Neural cell (in vitro differentiated cells): ENCODE measurements around the gene GMPS. TPM values are rescaled to one million over a fixed set of nuclear protein-coding genes. Genes with fewer than 3 reads are reported as not detected.
"Not testable (repeated sequence)": the region's sequence is repeated elsewhere in the genome, so short reads cannot be mapped to it uniquely, and the experiment has no call there.

Source experiments
- H2AFZ ChIP-seq: fragments of 200-600, 300-800 bp; sonication (generic), shearing (Covaris generic); 2 replicates; pipeline ENCODE4 v1.6.0; 2014; ENCODE audit warnings: low read depth, mild to moderate bottlenecking, antibody characterized with exemption, low read length, moderate library complexity
- H3F3A ChIP-seq: fragments of 200-600 bp; shearing (Covaris generic); 2 replicates; pipeline ENCODE4 v1.6.1; 2016; ENCODE audit warnings: mild to moderate bottlenecking, moderate library complexity, mixed read lengths, antibody characterized with exemption, low read length; ENCODE audit not compliant: insufficient read depth, poor library complexity, severe bottlenecking
- H3K27ac ChIP-seq: fragments of 200-600, 300-800 bp; sonication (generic), shearing (Covaris generic); 2 replicates; pipeline ENCODE4 v1.5.1; 2014; ENCODE audit warnings: mild to moderate bottlenecking, low read length, moderate library complexity
- H3K27me3 ChIP-seq: fragments of 300-800, 200-600 bp; sonication (generic), shearing (Covaris generic); 2 replicates; pipeline ENCODE4 v1.6.0; 2014; ENCODE audit warnings: mild to moderate bottlenecking, low read depth, low read length, moderate library complexity; ENCODE audit not compliant: insufficient read depth
- H3K36me3 ChIP-seq: fragments of 300-800, 200-600 bp; sonication (generic), shearing (Covaris generic); 2 replicates; pipeline ENCODE4 v1.5.1; 2014; ENCODE audit warnings: mild to moderate bottlenecking, antibody characterized with exemption, low read length, moderate library complexity; ENCODE audit not compliant: insufficient read depth
- H3K4me2 ChIP-seq: fragments of 300-800, 200-600 bp; sonication (generic), shearing (Covaris generic); 2 replicates; pipeline ENCODE4 v1.6.0; 2014; ENCODE audit warnings: mild to moderate bottlenecking, low read length
- H3K4me3 ChIP-seq: fragments of 300-800, 200-600 bp; sonication (generic), shearing (Covaris generic); 2 replicates; pipeline ENCODE4 v1.5.1; 2014; ENCODE audit warnings: mild to moderate bottlenecking, low read length, moderate library complexity
- H3K79me2 ChIP-seq: fragments of 200-600 bp; shearing (Covaris generic); replicated peaks from 2 replicates; pipeline ENCODE4 v1.6.0; 2014; ENCODE audit warnings: mild to moderate bottlenecking, low read length, moderate library complexity; ENCODE audit not compliant: insufficient read depth
- H3K9ac ChIP-seq: fragments of 300-800, 200-600 bp; sonication (generic), shearing (Covaris generic); 2 replicates; pipeline ENCODE4 v1.6.1; 2016; ENCODE audit warnings: mild to moderate bottlenecking, low read length, mixed read lengths
- H3K9me2 ChIP-seq: fragments of 200-600 bp; shearing (Covaris generic); 2 replicates; pipeline ENCODE4 v1.6.1; 2016; ENCODE audit warnings: mild to moderate bottlenecking, low read length, mixed read lengths; ENCODE audit not compliant: insufficient read depth
- H3K9me3 ChIP-seq: fragments of 200-600, 300-800 bp; sonication (generic), shearing (Covaris generic); 2 replicates; pipeline ENCODE4 v1.6.1; 2016; ENCODE audit warnings: mild to moderate bottlenecking, mixed run types, low read length, moderate library complexity, mixed read lengths
- H4K20me1 ChIP-seq: fragments of 200-600 bp; shearing (Covaris generic); 2 replicates; pipeline ENCODE4 v1.6.1; 2016; ENCODE audit warnings: mild to moderate bottlenecking, mixed run types; ENCODE audit not compliant: insufficient read depth
- CTCF ChIP-seq: fragments of 450-650 bp; IDR thresholded peaks from 2 replicates; pipeline ENCODE4 v1.5.1; 2014; ENCODE audit warnings: antibody characterized with exemption, mild to moderate bottlenecking, moderate library complexity; ENCODE audit not compliant: poor library complexity, severe bottlenecking
- EP300 ChIP-seq: fragments of 450-650 bp; conservative IDR thresholded peaks from 2 replicates; pipeline ENCODE4 v1.6.1; 2014; ENCODE audit warnings: antibody characterized with exemption, mild to moderate bottlenecking, moderate library complexity; ENCODE audit not compliant: poor library complexity, severe bottlenecking
- EZH2 ChIP-seq: fragments of 200-600, 300-800 bp; shearing (Covaris generic), sonication (generic); IDR thresholded peaks from 2 replicates; pipeline ENCODE4 v1.6.1; 2014; ENCODE audit warnings: antibody characterized with exemption, low read length, borderline replicate concordance, mild to moderate bottlenecking; ENCODE audit not compliant: insufficient read depth, poor library complexity, severe bottlenecking
- MXI1 ChIP-seq: fragments of 450-650 bp; conservative IDR thresholded peaks from 2 replicates; pipeline ENCODE4 v1.6.1; 2014; ENCODE audit warnings: antibody characterized with exemption, mild to moderate bottlenecking; ENCODE audit not compliant: poor library complexity, severe bottlenecking
- POLR2AphosphoS5 ChIP-seq: IDR thresholded peaks from 2 replicates; pipeline ENCODE4 v1.6.1; 2012
- RAD21 ChIP-seq: fragments of 450-650 bp; conservative IDR thresholded peaks from 2 replicates; pipeline ENCODE4 v1.6.1; 2014; ENCODE audit warnings: antibody characterized with exemption, mild to moderate bottlenecking, moderate library complexity
- SMC3 ChIP-seq: fragments of 450-650 bp; conservative IDR thresholded peaks from 2 replicates; pipeline ENCODE4 v1.6.1; 2014; ENCODE audit warnings: antibody characterized with exemption, mild to moderate bottlenecking, moderate library complexity; ENCODE audit not compliant: poor library complexity
- TAF1 ChIP-seq: IDR thresholded peaks from 2 replicates; pipeline ENCODE4 v1.6.1; 2012; ENCODE audit warnings: low read depth
- polyA plus RNA-seq: library from polyadenylated mRNA; depleted of rRNA; stranded (reverse); fragments of >200 nt; gene quantifications from 2 replicates; pipeline ENCODE4 v1.2.3, GENCODE V29; 2014
- TF ChIP-seq, protein P1 (sequence below): IDR thresholded peaks from 2 replicates; pipeline ENCODE4 v1.6.1; 2012; ENCODE audit warnings: borderline replicate concordance

The GMPS gene
- polyA plus RNA-seq, 1 donor from 2014 or later = 23.7 TPM

GRCh38 chr3:155854141-155854940 is 16.1 kb upstream of the GMPS start, which contains the start of gene SLC33A1:
Gene SLC33A1, minus strand, starts transcription at chr3:155854427. Its CDS starts 430 bp downstream, at chr3:155853997.
- Histone ChIP-seq H3K4me2 (peak within 1 kb of the TSS; percentile 87), H3K36me3 (no peaks in the 10 kb centered on the region), H3F3A (peaks cover 3% of the 10 kb centered on the region), H3K27ac (peak within 1 kb of the TSS; percentile 81), H2AFZ (peak within 1 kb of the TSS; percentile 66), H4K20me1 (no peaks in the 10 kb centered on the region), H3K9me2 (no peaks in the 10 kb centered on the region), H3K79me2 (peaks cover 28% of the 10 kb centered on the region), H3K9ac (peak within 1 kb of the TSS; percentile 75), H3K27me3 (no peaks in the 10 kb centered on the region), H3K9me3 (no peaks in the 10 kb centered on the region), H3K4me3 (peak within 1 kb of the TSS; percentile 83)
- TF ChIP-seq EZH2 (no peak), TAF1 (peak; percentile 71), EP300 (peak; percentile 79), POLR2AphosphoS5 (peak; percentile 72), RAD21 (no peak), CTCF (peak; percentile 13), SMC3 (peak; percentile 53), MXI1 (peak; percentile 82)
- TF ChIP-seq, protein P1, sequence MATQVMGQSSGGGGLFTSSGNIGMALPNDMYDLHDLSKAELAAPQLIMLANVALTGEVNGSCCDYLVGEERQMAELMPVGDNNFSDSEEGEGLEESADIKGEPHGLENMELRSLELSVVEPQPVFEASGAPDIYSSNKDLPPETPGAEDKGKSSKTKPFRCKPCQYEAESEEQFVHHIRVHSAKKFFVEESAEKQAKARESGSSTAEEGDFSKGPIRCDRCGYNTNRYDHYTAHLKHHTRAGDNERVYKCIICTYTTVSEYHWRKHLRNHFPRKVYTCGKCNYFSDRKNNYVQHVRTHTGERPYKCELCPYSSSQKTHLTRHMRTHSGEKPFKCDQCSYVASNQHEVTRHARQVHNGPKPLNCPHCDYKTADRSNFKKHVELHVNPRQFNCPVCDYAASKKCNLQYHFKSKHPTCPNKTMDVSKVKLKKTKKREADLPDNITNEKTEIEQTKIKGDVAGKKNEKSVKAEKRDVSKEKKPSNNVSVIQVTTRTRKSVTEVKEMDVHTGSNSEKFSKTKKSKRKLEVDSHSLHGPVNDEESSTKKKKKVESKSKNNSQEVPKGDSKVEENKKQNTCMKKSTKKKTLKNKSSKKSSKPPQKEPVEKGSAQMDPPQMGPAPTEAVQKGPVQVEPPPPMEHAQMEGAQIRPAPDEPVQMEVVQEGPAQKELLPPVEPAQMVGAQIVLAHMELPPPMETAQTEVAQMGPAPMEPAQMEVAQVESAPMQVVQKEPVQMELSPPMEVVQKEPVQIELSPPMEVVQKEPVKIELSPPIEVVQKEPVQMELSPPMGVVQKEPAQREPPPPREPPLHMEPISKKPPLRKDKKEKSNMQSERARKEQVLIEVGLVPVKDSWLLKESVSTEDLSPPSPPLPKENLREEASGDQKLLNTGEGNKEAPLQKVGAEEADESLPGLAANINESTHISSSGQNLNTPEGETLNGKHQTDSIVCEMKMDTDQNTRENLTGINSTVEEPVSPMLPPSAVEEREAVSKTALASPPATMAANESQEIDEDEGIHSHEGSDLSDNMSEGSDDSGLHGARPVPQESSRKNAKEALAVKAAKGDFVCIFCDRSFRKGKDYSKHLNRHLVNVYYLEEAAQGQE = peak; percentile 58

- Histone ChIP-seq H3K9ac (no peak overlapping the region), H3F3A (no peaks in the 10 kb centered on the region), H3K79me2 (no peaks in the 10 kb centered on the region), H3K27ac (no peak overlapping the region), H3K4me3 (no peak overlapping the region), H2AFZ (no peak overlapping the region), H4K20me1 (no peaks in the 10 kb centered on the region), H3K9me3 (no peaks in the 10 kb centered on the region), H3K27me3 (no peaks in the 10 kb centered on the region), H3K36me3 (no peaks in the 10 kb centered on the region), H3K4me2 (no peak overlapping the region), H3K9me2 (no peaks in the 10 kb centered on the region)
- peak; percentile 39 for TF ChIP-seq RAD21
- no peak for TF ChIP-seq TAF1
Measured at GRCh38 chr3:155859859-155860258, 10.6 kb upstream of the GMPS start.

DNA sequence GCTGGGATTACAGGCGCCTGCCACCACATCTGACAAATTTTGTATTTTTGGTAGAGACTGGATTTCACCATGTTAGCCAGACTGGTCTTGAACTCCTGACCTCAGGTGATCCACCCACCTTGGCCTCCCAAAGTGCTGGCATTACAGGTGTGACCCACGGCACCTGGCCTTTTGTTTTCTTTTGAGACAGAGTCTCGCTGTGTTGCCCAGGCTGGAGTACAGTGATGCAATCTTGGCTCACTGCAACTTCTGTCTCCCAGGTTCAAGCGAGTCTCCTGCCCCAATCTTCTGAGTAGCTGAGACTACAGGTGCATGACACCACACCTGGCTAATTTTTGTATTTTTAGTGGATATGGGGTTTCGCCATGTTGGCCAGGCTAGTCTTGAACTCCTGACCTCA is 10.0 kb upstream of the GMPS start:
- not testable (repeated sequence) for H3K27me3 ChIP-seq, H3K79me2 ChIP-seq, H3F3A ChIP-seq, H4K20me1 ChIP-seq, H3K4me3 ChIP-seq, H3K9ac ChIP-seq, H2AFZ ChIP-seq, H3K9me3 ChIP-seq, H3K9me2 ChIP-seq, H3K27ac ChIP-seq, H3K4me2 ChIP-seq, H3K36me3 ChIP-seq
